Fibroblast of skin of left biceps (primary cell): ENCODE data around the gene NLGN2.
"Not testable (repeated sequence)": the region's sequence is repeated elsewhere in the genome, so short reads cannot be mapped to it uniquely, and the experiment has no call there.

Experiments used
- DNase-seq, 2 experiments: peaks; one replicate each; pipeline ENCODE4 v3.0.0-alpha.2; 2013; ENCODE audit warnings: low read depth in 2 of 2

NLGN2 gene

GRCh38 chr17:7407485-7408251 lies at the start of gene NLGN2:
Gene NLGN2 (plus strand): TSS chr17:7407845. CDS start chr17:7408256, 411 bp downstream.
- no peak for DNase-seq

- no peak for DNase-seq
Observed at GRCh38 chr17:7361906-7362305, 45.7 kb upstream of the NLGN2 start.

- DNase-seq, result no peak
Observed at GRCh38 chr17:7363311-7363710, 44.3 kb upstream of the NLGN2 start.

GRCh38 chr17:7365963-7366362 lies 41.7 kb upstream of the NLGN2 start:
- DNase-seq, result not testable (repeated sequence)

GRCh38 chr17:7367083-7367482 lies 40.6 kb upstream of the NLGN2 start:
- DNase-seq, result no peak

- no peak for DNase-seq
Observed at GRCh38 chr17:7367918-7368598, 39.6 kb upstream of the NLGN2 start.

GRCh38 chr17:7368599-7368994 lies 39.0 kb upstream of the NLGN2 start:
- not testable (repeated sequence) for DNase-seq

GRCh38 chr17:7369825-7370224 lies 37.8 kb upstream of the NLGN2 start:
- DNase-seq, result no peak

GRCh38 chr17:7370853-7371252 lies 36.8 kb upstream of the NLGN2 start:
- no peak for DNase-seq

- DNase-seq, result no peak
Observed at GRCh38 chr17:7374353-7374752, 33.3 kb upstream of the NLGN2 start.

GRCh38 chr17:7379134-7379533 lies 28.5 kb upstream of the NLGN2 start:
- no peak for DNase-seq

- DNase-seq, result no peak
Observed at GRCh38 chr17:7380321-7380720, 27.3 kb upstream of the NLGN2 start.

- DNase-seq, result no peak
Observed at GRCh38 chr17:7380855-7381683, 26.6 kb upstream of the NLGN2 start, which contains the start of gene TNK1. Gene TNK1 (plus strand): TSS chr17:7381089. CDS start chr17:7382927, 1,838 bp downstream.

GRCh38 chr17:7382901-7383300 lies 24.7 kb upstream of the NLGN2 start:
- no peak for DNase-seq

GRCh38 chr17:7383371-7383741 lies 24.3 kb upstream of the NLGN2 start:
- no peak for DNase-seq

GRCh38 chr17:7383742-7384488 lies 23.7 kb upstream of the NLGN2 start:
- DNase-seq, result no peak

GRCh38 chr17:7384489-7385081 lies 23.1 kb upstream of the NLGN2 start:
- DNase-seq, result no peak

- no peak for DNase-seq
Observed at GRCh38 chr17:7388856-7389255, 18.8 kb upstream of the NLGN2 start.

- no peak for DNase-seq
Observed at GRCh38 chr17:7389924-7390910, 17.4 kb upstream of the NLGN2 start.

- DNase-seq, result no peak
Observed at GRCh38 chr17:7391307-7391706, 16.3 kb upstream of the NLGN2 start.
